Measurements from ENCODE around the gene VASH2.

The VASH2 gene

GRCh38 chr1:212930986-212931678, 19.2 kb upstream of the VASH2 start:
- DNase-seq (ENCODE audit: low spot score): no peak

GRCh38 chr1:212933815-212934471, 16.4 kb upstream of the VASH2 start:
- DNase-seq (ENCODE audit: low spot score): no peak

- DNase-seq (ENCODE audit: low spot score): no peak
Observed at GRCh38 chr1:212935387-212935981, 14.9 kb upstream of the VASH2 start.

- no peak for DNase-seq (ENCODE audit: low spot score)
Observed at GRCh38 chr1:212937034-212937433, 13.3 kb upstream of the VASH2 start.

- DNase-seq (ENCODE audit: low spot score): no peak
Observed at GRCh38 chr1:212938846-212939245, 11.5 kb upstream of the VASH2 start.

- no peak for DNase-seq (ENCODE audit: low spot score)
Observed at GRCh38 chr1:212941452-212941851, 8.9 kb upstream of the VASH2 start.

- DNase-seq (ENCODE audit: low spot score): no peak
Observed at GRCh38 chr1:212942679-212943392, 7.5 kb upstream of the VASH2 start.

- DNase-seq (ENCODE audit: low spot score): no peak
Observed at GRCh38 chr1:212943393-212943710, 7.0 kb upstream of the VASH2 start.

- DNase-seq (ENCODE audit: low spot score): no peak
Observed at GRCh38 chr1:212944229-212944901, 6.0 kb upstream of the VASH2 start.

- DNase-seq (ENCODE audit: low spot score): no peak
Observed at GRCh38 chr1:212945056-212945455, 5.3 kb upstream of the VASH2 start.

- no peak for DNase-seq (ENCODE audit: low spot score)
Observed at GRCh38 chr1:212945463-212946160, 4.7 kb upstream of the VASH2 start.

- DNase-seq (ENCODE audit: low spot score): no peak
Observed at GRCh38 chr1:212946872-212947271, 3.5 kb upstream of the VASH2 start.

- no peak for DNase-seq (ENCODE audit: low spot score)
Observed at GRCh38 chr1:212949771-212950170, 570 bp upstream of the VASH2 start.

- no peak for DNase-seq (ENCODE audit: low spot score)
Observed at GRCh38 chr1:212951126-212951946, 995 bp downstream of the VASH2 start.

GRCh38 chr1:212951947-212952640, 1.8 kb downstream of the VASH2 start:
- DNase-seq (ENCODE audit: low spot score): peak; percentile 5

GRCh38 chr1:212952641-212952976, 2.3 kb downstream of the VASH2 start:
- DNase-seq (ENCODE audit: low spot score): peak; percentile 85

- DNase-seq (ENCODE audit: low spot score): no peak
Observed at GRCh38 chr1:212953321-212953720, 3.0 kb downstream of the VASH2 start.

GRCh38 chr1:212954514-212954913, 4.2 kb downstream of the VASH2 start:
- DNase-seq (ENCODE audit: low spot score): no peak

GRCh38 chr1:212955098-212955497, 4.8 kb downstream of the VASH2 start:
- no peak for DNase-seq (ENCODE audit: low spot score)

- no peak for DNase-seq (ENCODE audit: low spot score)
Observed at GRCh38 chr1:212955961-212956620, 5.8 kb downstream of the VASH2 start.
